HT-29 (cell line): ENCODE results near the gene FSIP1. TPM values are rescaled to one million over a fixed set of nuclear protein-coding genes. Genes with fewer than 3 reads are reported as not detected.

Experiments
- DNase-seq: peaks from one replicate; pipeline ENCODE4 v3.0.0-alpha.2; 2015; ENCODE audit warnings: low spot score
- total RNA-seq: library from RNA; depleted of rRNA; stranded (reverse); fragments of >200 nt; shearing (Covaris generic); gene quantifications from 2 replicates; pipeline ENCODE4 v1.2.3, GENCODE V29; 2014

The FSIP1 gene
- total RNA-seq, 1 experiment from 2014 or later = 0.48 TPM

DNA sequence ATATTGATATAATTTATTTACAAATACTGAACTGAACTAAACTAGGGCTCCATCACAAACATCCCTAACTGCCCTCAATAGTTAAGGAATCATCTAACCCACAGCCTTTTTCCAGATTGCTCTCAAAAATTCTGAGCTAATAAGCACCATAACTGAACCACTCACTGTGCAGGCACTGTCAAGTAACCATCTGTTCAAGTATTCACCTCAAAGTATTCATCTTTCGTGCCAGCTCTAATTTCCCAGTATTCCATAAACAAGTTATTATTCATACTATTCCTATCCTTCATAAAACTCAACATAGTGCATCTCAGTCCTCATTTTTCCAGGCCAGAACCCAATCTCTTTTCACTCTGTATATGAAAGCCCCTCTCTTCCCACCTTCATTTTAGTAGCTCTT is 160.7 kb downstream of the FSIP1 start:
- DNase-seq = no peak

DNA sequence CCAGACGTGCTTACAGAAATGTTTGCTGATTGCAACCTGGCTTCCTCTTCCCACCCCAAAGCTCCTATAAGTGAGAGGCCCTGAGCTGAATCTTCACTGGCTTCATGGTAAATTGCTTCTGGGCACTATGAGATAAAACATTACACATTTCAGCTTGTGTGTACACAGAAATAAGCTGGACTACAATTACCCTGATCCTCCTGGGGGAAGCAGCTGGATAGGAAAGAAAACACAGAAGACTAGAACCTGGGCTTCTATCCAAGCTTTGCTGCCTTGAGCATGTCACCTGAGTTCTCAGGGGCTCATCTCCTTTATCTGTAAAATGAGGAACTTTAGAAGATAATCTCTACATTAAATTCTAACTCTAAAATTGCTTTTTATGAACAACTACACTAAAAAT is 161.4 kb downstream of the FSIP1 start:
- no peak for DNase-seq

DNA sequence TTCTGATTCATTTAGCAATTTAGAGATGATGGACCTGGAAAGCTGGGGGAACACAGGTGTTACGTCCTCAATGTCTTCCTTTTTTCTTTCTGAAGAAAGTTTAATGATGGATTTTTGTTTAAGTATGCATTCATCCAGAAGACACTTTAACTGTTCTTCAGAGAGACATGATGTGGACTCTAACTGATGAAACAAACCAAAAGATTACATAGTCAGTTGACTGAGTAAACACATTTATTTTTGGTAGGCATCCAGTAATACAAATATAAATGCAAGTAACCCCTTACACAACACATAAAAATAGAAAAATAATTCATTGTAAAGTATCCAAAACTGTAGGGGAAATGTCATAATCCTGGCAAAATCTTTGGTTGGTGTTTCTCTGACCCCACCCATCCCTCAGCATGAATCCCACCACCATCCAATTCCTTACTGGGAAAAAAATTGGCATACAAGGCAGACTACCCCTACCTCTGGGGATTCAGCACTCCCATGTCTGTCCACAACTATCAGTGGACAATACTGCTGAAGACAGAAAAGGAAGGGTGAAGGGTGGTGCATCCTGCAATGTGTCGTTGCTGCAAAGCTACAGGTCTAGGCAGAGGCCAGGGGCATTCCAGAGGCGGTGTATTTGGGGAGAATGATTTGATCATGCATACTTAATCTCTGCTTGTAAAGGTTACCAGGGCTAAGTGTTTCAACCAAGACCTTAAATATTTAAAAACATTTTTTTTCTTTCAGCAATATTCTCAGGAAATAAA is 164.4 kb downstream of the FSIP1 start:
- DNase-seq = peak; percentile 39

- DNase-seq = peak; percentile 82
Observed at GRCh38 chr15:39616731-39617455, 165.7 kb downstream of the FSIP1 start.

- DNase-seq = no peak
Observed at GRCh38 chr15:39613861-39614260, 168.8 kb downstream of the FSIP1 start.

DNA sequence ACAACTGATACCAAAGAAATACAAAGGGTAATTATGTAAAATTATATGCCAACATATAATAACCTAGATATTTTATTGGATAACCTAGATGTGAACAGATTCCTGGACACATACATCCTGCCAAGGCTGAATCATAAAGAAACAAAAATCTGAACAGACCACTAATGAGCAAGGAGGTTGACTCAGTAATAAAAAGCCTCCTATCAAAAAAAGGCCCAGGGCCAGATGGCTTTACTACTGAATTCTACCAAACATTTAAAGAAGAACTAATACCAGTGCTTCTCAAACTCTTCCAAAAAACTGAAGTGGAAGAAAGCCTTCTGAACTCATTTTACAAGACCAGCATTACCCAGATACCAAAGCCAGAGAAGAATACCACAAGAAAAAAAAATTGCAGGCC is 169.4 kb downstream of the FSIP1 start:
- DNase-seq = no peak

DNA sequence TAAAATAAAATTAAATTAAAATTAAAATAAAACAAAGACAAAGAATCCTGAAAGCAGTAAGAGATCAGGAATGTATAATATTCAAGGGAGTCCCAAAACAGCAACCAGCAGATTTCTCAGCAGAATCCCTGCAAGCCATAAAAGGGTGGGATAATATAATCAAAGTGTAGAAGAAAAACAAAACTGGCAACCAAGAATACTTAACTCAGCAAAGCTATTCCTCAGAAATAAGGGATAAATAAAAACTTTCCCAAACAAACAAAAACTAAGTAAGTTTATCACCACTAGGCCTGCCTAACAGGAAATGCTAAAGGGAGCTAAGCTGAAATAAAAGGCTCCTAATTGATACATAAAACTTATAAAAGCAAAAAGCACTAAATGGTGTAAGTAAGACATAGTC is 172.0 kb downstream of the FSIP1 start:
- no peak for DNase-seq

DNA sequence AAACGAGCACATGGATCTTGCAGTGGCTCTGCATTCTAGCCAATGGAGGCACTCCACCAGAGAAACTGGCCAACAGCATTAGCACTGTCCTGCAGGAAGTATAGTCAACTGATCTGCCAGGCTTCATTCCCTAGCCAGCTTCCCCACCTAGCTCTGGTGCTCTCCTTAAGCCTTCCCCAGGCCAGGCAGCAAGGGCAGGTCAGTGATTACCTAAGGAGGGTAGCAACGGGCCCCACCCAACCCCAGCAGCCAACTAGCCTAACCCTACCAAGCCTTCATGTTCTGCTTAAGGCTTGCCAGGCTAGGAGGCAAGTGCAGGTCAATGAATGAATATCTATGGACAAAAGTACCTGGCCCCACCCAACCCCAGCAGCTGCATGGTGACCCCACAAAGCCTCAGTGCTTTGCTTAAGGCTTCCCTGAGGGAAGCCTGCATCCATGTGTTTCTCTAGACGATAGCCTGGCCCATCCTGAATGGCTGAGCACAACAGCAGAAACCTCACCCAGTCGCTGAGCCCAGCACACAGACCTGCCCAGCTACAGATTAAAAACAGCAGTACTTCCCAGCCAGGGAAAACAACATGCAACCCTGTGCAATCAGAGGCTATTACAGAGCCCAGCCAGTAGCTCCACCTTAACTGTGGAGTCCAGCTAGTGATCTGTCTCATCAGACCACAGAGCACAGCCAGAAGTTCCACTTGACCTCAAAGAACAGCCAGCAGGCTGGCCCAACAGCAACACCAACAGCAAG is 173.3 kb downstream of the FSIP1 start:
- DNase-seq = peak; percentile 86

DNA sequence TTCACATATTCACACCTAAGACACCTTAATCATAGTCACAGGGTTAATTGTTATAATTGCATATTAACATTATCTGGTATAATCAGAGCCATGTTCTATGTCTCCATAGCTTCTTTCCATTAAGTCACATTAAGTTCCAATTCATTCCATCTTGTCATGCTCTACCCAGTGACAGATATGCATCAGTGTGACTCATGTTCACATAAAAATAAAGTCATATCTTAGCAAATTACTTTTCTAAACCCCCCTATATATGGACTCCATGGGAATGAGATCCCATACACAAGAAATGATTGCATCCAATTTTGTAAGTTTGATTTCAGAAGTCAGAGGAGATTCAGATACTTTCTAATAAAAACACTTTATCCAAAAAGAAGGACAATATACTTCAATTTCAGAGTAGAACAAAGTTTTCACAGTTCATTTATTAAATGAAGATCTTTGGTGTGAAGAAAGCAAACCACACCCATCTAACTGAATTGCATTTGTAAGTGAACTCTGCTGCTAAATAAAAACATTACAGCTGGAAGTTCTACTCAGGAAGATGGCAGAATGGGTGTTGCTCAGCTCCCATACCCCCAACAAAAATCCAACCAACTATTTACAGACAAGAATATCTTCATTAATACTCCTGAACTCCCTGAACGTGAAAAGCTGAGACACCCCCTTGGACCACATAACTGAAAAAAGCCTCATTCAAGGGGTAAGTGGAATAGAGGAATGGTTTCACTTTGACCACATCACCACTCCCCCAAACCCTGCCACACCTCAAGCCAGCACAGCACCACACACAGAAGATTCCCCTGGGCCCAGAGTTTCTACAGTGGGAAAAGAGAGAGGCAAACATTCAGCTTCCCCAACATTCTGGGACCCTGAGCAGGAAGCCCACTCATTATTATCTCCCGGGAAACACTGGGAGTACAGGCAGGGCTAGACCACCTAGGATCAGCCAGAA is 174.2 kb downstream of the FSIP1 start:
- peak; percentile 58 for DNase-seq

DNA sequence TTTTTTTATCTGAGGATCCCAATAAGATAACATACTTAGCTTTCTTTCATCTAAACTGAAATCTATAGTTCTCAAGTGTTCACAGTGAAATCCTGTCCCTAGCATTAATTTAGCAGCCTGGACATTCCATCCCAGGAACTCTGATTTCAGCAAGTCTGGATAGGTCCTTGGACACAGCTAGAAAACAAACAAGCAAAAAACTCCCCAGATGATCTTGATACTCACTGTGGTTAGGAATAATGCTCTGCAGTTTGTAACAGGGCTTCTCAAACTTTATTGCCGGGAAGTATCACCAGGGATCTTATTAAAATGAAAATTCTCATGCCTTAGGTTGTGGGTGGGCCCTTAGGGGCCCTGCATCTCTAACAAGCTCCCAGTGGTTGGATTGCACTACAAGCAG is 177.5 kb downstream of the FSIP1 start:
- no peak for DNase-seq

DNA sequence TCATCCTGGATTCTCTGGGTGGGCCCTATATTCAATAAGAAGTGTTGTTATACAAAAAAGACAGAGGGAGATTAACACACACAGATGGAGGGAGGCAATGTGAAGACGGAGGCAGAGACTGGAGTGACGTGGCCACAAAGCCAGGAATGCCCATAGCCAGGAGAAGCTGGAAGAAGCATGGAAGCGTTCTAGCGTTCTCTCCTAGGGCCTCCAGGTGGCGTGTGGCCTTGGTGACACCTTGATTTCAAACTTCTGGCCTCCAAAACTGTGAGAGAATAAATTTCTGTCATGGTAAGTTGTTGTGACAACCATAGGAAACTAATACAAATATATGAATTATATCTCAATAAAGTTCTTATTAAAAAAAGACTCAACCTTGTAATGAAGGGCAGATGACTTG is 180.5 kb downstream of the FSIP1 start:
- peak; percentile 61 for DNase-seq

DNA sequence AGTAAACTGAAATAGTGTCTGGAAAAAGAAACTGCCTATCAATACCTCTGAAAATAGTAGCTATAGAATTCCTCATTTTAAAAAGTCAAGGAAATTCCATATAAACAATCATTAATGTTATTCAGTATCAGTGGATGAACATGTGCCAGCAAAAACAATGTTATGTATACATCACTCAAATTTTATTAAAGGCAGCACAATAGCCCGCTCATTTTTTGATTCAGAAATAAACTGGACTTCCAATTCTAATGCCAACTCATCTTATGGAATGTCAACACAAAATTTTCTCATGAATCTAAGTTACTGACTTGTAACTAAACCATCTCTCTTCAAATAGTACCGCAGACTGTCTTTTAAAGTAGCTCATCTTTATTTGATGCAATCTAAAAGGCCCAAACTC is 182.8 kb downstream of the FSIP1 start:
- DNase-seq = no peak

DNA sequence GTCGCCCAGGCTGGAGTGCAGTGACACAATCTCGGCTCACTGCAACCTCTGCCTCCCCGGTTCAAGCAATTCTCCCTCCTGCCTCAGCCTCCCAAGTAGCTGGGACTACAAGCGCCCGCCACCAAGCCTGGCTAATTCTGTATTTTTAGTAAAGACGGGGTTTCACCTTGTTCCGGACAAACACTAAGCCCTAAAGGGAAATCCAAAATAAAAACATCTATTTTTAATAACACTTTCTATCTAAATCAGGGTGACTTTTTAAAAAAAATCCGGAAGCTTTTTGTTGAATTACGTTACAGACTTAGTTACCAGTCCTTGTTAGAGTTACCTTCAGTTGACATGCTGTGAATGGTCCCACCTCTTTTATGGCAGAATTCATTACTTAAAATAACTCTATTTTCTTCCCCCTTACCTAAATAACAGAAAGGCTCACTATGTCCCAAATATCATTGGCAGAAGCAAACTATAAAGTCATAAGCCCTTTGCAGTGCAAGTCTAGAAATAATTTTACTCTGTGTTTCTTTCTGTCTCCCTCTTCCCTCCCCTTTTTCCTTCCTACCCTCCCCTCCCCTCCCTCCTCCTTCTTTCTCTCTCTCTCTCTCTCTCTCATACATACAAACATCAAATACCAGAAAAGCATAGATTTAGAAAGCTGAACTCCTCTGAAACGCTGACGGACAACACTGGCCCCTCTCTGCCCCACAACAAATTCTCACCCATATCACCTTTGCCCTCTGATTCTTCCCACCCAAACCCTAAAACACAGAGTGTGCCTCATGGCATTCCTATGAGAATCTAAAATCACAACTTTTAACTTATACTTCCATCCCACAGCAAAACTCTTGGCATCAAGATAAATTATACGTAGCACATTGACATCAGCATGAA is 183.4 kb downstream of the FSIP1 start:
- no peak for DNase-seq

- DNase-seq = peak; percentile 50
Observed at GRCh38 chr15:39598186-39598850, 184.3 kb downstream of the FSIP1 start.

DNA sequence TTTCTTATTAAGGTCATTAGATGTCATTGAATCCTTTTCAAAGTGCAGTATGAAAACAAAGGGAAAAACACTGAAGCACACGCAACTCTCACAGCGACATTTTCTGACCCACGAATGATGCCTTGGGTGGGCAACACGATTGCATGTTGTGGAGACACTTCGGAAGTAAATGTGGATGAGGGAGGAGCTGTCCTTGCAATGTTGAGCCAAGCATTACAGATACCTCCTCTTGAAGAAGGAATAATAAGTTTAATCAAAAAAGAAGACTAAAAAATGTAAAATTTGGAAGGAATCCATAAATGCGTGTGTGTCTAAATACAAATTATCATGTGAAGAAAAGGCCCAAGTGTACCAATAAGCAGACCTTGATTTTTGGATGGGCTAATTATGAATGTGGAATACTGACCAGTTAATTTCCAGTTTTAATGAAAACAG is 184.9 kb downstream of the FSIP1 start:
- DNase-seq = no peak

GRCh38 chr15:39597336-39597735 is 185.3 kb downstream of the FSIP1 start:
- DNase-seq = no peak

- DNase-seq = peak; percentile 42
Observed at GRCh38 chr15:39596358-39597051, 186.1 kb downstream of the FSIP1 start.

DNA sequence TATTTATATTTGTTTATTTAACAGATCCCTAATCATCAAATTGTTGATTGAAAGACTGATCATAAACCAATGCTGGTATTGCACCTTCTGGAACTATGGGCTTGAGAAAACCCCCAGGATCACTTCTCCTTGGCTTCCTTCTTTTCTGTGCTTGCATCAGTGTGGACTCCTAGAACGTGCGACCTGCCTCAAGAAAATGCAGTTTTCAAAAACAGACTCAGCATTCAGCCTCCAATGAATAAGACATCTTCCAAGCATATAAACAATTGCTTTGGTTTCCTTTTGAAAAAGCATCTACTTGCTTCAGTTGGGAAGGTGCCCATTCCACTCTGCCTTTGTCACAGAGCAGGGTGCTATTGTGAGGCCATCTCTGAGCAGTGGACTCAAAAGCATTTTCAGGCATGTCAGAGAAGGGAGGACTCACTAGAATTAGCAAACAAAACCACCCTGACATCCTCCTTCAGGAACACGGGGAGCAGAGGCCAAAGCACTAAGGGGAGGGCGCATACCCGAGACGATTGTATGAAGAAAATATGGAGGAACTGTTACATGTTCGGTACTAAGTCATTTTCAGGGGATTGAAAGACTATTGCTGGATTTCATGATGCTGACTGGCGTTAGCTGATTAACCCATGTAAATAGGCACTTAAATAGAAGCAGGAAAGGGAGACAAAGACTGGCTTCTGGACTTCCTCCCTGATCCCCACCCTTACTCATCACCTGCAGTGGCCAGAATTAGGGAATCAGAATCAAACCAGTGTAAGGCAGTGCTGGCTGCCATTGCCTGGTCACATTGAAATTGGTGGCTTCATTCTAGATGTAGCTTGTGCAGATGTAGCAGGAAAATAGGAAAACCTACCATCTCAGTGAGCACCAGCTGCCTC is 187.1 kb downstream of the FSIP1 start:
- DNase-seq = peak; percentile 32
